ENCODE data around the gene NCAPH2. TPM values are rescaled to one million over a fixed set of nuclear protein-coding genes. Genes with fewer than 3 reads are reported as not detected.
A peak's percentile ranks its signal among the peaks of the same experiment; 100 is the strongest.

The NCAPH2 gene
- total and polyA plus RNA-seq, 9 of the 15 experiments (the other 6 are each of a cell fraction or from before 2014, with no cell fraction given) = 3.6 to 88.6 (median 32.4) TPM

- TF ChIP-seq TCF15 (CRISPR knock-in tag; IDR thresholded peaks at IDR 0.05) = no peak
- no peak for TF ChIP-seq LEF1 (IDR thresholded peaks at IDR 0.05)
- TF ChIP-seq SMAD2 (IDR thresholded peaks at IDR 0.05; ENCODE audit: low read depth, low read length) = no peak
- TF ChIP-seq POLR2B (IDR thresholded peaks at IDR 0.05; ENCODE audit: low read depth, partially characterized antibody) = no peak
- TF ChIP-seq POLR3A (IDR thresholded peaks at IDR 0.05; ENCODE audit: borderline replicate concordance, extremely low read depth, insufficient read depth, insufficient read length) = no peak
- no peak for TF ChIP-seq PREB (CRISPR knock-in tag; IDR thresholded peaks at IDR 0.05)
- no peak for TF ChIP-seq MEF2D (tag; conservative IDR thresholded peaks at IDR 0.05; ENCODE audit: low read depth)
- no peak for TF ChIP-seq DACH1 (IDR thresholded peaks at IDR 0.05; ENCODE audit: partially characterized antibody)
- no peak for TF ChIP-seq CLOCK (CRISPR knock-in tag; IDR thresholded peaks at IDR 0.05; ENCODE audit: borderline replicate concordance)
- no peak for TF ChIP-seq NR2F6 (CRISPR knock-in tag; IDR thresholded peaks at IDR 0.05)
- no peak for TF ChIP-seq PTTG1 (tag; IDR thresholded peaks at IDR 0.05; ENCODE audit: low read depth)
- no peak for TF ChIP-seq SMAD3 (CRISPR knock-in tag; conservative IDR thresholded peaks at IDR 0.05)
- peak in 1 of 2 experiments; percentile 83; a peak in 2 of 4 replicates for TF ChIP-seq SRF (CRISPR knock-in tag; IDR thresholded peaks at IDR 0.05)
- peak; percentile 76 for TF ChIP-seq VEZF1 (CRISPR knock-in tag; IDR thresholded peaks at IDR 0.05)
- no peak for TF ChIP-seq ATF3 (IDR thresholded peaks at IDR 0.05)
- TF ChIP-seq ATF3 (CRISPR knock-in tag; conservative IDR thresholded peaks at IDR 0.05) = no peak
- TF ChIP-seq PHB2 (IDR thresholded peaks at IDR 0.05; ENCODE audit: low read depth) = no peak
- no peak for TF ChIP-seq ATF2 (CRISPR knock-in tag; IDR thresholded peaks at IDR 0.05)
- peak; percentile 61 for TF ChIP-seq POLR2A (conservative IDR thresholded peaks at IDR 0.05)
- TF ChIP-seq RNF2 (IDR thresholded peaks at IDR 0.05) = no peak
These were observed 54.7 kb downstream of the NCAPH2 start, which contains the start of gene SYCE3 (continued) for GRCh38 chr22:50562523-50563412.
